Parathyroid adenoma (tissue), 2 donors: ENCODE results near the gene C1orf198.

Source experiments
- H2AFZ ChIP-seq: fragments of 300-600 bp; sonication (generic); one replicate; pipeline ENCODE4 v1.7.0; 2017; ENCODE audit warnings: antibody characterized with exemption, mild to moderate bottlenecking
- H3K27ac ChIP-seq: fragments of 300-600 bp; sonication (generic); one replicate; pipeline ENCODE4 v1.7.0; 2017
- H3K27me3 ChIP-seq: fragments of 300-600 bp; sonication (generic); one replicate; pipeline ENCODE4 v1.7.0; 2017; ENCODE audit warnings: low read length; ENCODE audit not compliant: control insufficient read depth, insufficient read depth
- H3K36me3 ChIP-seq: fragments of 300-600 bp; sonication (generic); one replicate; pipeline ENCODE4 v1.7.0; 2017; ENCODE audit warnings: low read length; ENCODE audit not compliant: control insufficient read depth, insufficient read depth
- H3K4me1 ChIP-seq: fragments of 300-600 bp; sonication (generic); one replicate; pipeline ENCODE4 v1.7.0; 2017; ENCODE audit warnings: control low read depth
- H3K4me2 ChIP-seq: fragments of 300-600 bp; sonication (generic); one replicate; pipeline ENCODE4 v1.7.0; 2017; ENCODE audit warnings: low read length
- H3K4me3 ChIP-seq: fragments of 300-600 bp; sonication (generic); one replicate; pipeline ENCODE4 v1.7.0; 2017; ENCODE audit warnings: low read depth, low read length
- H3K79me2 ChIP-seq: fragments of 300-600 bp; sonication (generic); one replicate; pipeline ENCODE4 v1.7.0; 2017; ENCODE audit warnings: control low read depth
- H3K9ac ChIP-seq: fragments of 300-600 bp; sonication (generic); one replicate; pipeline ENCODE4 v1.7.0; 2017; ENCODE audit warnings: mild to moderate bottlenecking
- H3K9me3 ChIP-seq: fragments of 300-600 bp; sonication (generic); one replicate; pipeline ENCODE4 v1.7.0; 2017; ENCODE audit warnings: low read length; ENCODE audit not compliant: control insufficient read depth
- TF ChIP-seq, protein P1 (sequence below): fragments of 300-600 bp; sonication (generic); IDR thresholded peaks from one replicate; pipeline ENCODE4 v1.7.0; 2017; ENCODE audit warnings: antibody characterized with exemption, mild to moderate bottlenecking
- donor health status: primary hyperparathyroidism.

Gene C1orf198

DNA sequence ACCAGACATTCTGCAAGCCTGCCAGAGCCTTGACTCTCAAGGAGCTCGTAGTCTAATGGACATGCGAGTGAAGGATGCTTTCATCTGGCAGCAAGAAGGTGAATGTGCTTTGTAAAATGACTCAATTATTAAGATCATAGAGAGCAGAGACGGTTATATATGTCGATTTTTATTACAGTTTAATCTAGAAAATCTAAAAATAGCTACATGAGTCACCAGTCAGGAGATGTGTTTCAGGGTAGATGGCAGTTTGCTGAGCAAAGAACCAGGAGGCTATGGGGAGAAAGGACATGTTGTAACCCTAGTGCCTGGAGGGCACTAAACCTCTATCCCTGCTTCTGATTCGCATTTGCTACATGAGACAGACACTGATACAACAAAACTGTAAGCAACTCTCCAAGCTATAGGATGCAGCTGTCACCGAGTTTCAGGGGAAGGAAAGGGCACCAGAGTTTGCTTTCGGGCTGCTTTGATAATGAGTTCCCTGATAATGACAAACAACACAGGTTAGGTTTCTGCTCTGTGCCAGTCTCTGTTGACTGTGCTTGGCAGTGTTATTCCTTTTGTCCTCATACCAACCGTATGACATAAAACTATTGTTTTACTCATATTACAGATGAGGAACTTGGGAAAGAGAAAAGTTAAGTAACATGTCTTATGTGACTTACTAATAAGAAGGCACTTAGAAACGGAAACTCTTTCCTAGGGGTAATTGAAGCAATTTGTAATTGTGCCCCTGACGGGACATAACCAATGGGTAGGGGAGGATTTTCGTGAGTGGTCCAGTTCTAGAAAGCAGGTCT, 43.2 kb downstream of the C1orf198 start:
- H3K27ac ChIP-seq = no peak overlapping the region
- H3K9ac ChIP-seq = no peak overlapping the region
- H3K9me3 ChIP-seq = no peaks in the 10 kb centered on the region
- H3K36me3 ChIP-seq = no peaks in the 10 kb centered on the region
- TF ChIP-seq, protein P1, sequence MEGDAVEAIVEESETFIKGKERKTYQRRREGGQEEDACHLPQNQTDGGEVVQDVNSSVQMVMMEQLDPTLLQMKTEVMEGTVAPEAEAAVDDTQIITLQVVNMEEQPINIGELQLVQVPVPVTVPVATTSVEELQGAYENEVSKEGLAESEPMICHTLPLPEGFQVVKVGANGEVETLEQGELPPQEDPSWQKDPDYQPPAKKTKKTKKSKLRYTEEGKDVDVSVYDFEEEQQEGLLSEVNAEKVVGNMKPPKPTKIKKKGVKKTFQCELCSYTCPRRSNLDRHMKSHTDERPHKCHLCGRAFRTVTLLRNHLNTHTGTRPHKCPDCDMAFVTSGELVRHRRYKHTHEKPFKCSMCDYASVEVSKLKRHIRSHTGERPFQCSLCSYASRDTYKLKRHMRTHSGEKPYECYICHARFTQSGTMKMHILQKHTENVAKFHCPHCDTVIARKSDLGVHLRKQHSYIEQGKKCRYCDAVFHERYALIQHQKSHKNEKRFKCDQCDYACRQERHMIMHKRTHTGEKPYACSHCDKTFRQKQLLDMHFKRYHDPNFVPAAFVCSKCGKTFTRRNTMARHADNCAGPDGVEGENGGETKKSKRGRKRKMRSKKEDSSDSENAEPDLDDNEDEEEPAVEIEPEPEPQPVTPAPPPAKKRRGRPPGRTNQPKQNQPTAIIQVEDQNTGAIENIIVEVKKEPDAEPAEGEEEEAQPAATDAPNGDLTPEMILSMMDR = no peak
- no peak overlapping the region for H3K4me3 ChIP-seq
- H3K79me2 ChIP-seq = no peaks in the 10 kb centered on the region
- H3K4me2 ChIP-seq = no peak overlapping the region
- no peak overlapping the region for H2AFZ ChIP-seq
- H3K4me1 ChIP-seq = no peaks in the 10 kb centered on the region
- H3K27me3 ChIP-seq = no peaks in the 10 kb centered on the region

DNA sequence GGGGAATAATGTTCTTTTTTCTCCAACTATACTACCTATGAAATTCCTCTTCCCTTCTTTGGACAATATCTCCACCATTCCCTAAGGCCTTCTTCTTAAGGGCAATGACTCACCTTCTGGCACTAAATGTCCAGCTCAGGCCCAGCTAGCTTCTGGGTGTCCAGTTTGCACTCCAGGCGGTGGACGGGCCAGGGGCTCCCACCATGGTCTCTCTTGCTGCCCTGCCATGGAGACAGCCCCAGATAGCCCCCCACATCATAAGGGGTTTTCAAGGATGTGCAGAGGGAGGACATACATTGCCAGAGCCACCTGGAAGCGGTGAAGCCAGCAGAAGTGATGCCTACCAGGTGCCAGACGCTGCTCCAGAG, 43.8 kb downstream of the C1orf198 start:
- H3K9me3 ChIP-seq = no peaks in the 10 kb centered on the region
- no peak overlapping the region for H3K9ac ChIP-seq
- no peaks in the 10 kb centered on the region for H3K36me3 ChIP-seq
- no peak overlapping the region for H3K4me3 ChIP-seq
- no peak overlapping the region for H3K27ac ChIP-seq
- H3K27me3 ChIP-seq = no peaks in the 10 kb centered on the region
- TF ChIP-seq, protein P1 = no peak
- no peak overlapping the region for H3K4me2 ChIP-seq
- H3K79me2 ChIP-seq = no peaks in the 10 kb centered on the region
- no peak overlapping the region for H2AFZ ChIP-seq
- H3K4me1 ChIP-seq = no peaks in the 10 kb centered on the region

DNA sequence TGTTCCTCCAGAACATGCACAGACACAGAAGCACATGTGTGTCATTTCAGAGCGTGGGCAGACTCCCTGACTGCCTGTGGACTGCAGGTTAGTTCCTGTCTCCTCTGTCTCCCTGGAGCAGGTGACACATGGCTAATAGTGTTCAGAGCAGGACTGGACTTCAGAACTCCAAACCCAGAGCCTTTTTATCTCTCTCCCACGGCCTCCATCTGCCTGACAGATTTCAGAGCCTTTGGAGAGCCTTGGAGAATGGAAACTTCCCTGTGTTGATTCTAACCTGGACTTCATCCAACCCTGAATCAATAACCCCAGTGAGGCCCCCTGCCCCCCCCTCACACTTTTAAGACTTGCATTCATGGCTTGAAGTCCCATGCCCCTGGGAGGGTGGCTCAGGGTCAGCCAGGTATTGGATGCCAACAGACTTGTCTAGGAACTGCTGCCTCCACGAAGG, 44.4 kb downstream of the C1orf198 start:
- no peak overlapping the region for H3K4me3 ChIP-seq
- no peak overlapping the region for H2AFZ ChIP-seq
- H3K79me2 ChIP-seq = no peaks in the 10 kb centered on the region
- H3K9me3 ChIP-seq = no peaks in the 10 kb centered on the region
- H3K4me1 ChIP-seq = no peaks in the 10 kb centered on the region
- H3K27me3 ChIP-seq = no peaks in the 10 kb centered on the region
- TF ChIP-seq, protein P1 = no peak
- no peak overlapping the region for H3K9ac ChIP-seq
- no peak overlapping the region for H3K27ac ChIP-seq
- H3K4me2 ChIP-seq = no peak overlapping the region
- no peaks in the 10 kb centered on the region for H3K36me3 ChIP-seq

DNA sequence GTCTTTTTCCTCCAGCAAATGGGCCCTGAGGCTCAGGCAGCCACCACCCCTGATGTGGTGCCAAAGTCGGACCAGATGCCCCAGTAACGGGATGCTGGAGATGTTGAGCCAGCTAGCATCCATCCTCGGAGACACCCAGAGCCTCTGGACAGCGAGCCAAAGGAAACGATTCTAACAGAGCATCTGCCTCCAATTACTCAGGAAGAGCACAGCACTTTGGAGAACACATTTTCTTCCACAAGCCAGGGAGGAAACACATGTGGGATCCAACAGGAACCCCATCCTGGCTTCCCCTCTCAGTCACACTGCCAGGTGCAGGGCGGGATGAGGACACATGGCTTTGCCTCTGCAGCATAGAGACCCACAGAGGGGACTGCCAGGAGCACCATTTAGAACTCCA, 44.9 kb downstream of the C1orf198 start:
- TF ChIP-seq, protein P1 = no peak
- H3K27me3 ChIP-seq = no peaks in the 10 kb centered on the region
- no peak overlapping the region for H3K27ac ChIP-seq
- no peak overlapping the region for H2AFZ ChIP-seq
- H3K9me3 ChIP-seq = no peaks in the 10 kb centered on the region
- no peak overlapping the region for H3K4me2 ChIP-seq
- no peak overlapping the region for H3K9ac ChIP-seq
- H3K36me3 ChIP-seq = no peaks in the 10 kb centered on the region
- H3K4me3 ChIP-seq = no peak overlapping the region
- H3K79me2 ChIP-seq = no peaks in the 10 kb centered on the region
- no peaks in the 10 kb centered on the region for H3K4me1 ChIP-seq

DNA sequence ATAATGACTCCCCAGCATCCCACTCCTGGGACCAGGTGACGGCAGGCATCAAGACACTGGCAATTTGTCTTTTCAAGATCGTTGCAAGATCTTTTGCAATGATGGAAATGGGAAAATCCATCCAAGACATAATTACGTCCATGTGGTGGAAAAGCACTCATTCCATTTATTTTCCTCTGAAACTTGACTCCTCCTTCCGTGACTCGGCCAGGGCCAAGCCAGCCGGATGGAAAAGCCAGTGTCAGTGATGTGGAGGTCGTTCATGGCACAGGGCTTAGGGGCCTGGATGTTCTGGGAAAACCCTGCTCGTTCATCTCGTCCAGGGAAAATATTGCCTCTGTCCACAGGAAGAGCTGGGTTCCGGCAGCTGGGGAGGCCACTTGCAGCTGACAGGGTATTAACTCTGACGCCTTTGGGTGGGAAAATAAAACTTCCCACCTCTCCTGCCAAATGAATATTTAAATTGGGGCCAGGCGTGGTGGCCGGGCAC, 46.2 kb downstream of the C1orf198 start:
- no peak overlapping the region for H3K4me3 ChIP-seq
- H2AFZ ChIP-seq = no peak overlapping the region
- no peaks in the 10 kb centered on the region for H3K4me1 ChIP-seq
- no peak overlapping the region for H3K9ac ChIP-seq
- TF ChIP-seq, protein P1 = no peak
- no peaks in the 10 kb centered on the region for H3K79me2 ChIP-seq
- no peaks in the 10 kb centered on the region for H3K36me3 ChIP-seq
- no peaks in the 10 kb centered on the region for H3K27me3 ChIP-seq
- H3K9me3 ChIP-seq = no peaks in the 10 kb centered on the region
- no peak overlapping the region for H3K27ac ChIP-seq
- H3K4me2 ChIP-seq = no peak overlapping the region
